Right atrium auricular region (tissue), 2 donors: ENCODE measurements around the gene GAL3ST2. TPM values are rescaled to one million over a fixed set of nuclear protein-coding genes. Genes with fewer than 3 reads are reported as not detected.

ENCODE experiments used
- DNase-seq: peaks from one replicate; pipeline ENCODE4 v3.0.0-alpha.2; 2019; ENCODE audit warnings: low spot score
- H3K27ac ChIP-seq, 2 donors: fragments of 200-600 bp; sonication (generic); 1 replicate in 1 of 2; 2 replicates in 1 of 2; pipeline ENCODE4 v1.5.1; 2016 to 2019
- H3K27me3 ChIP-seq, 2 donors: fragments of 200-600 bp; sonication (generic); one replicate each; pipeline versions ENCODE4 v1.5.1 to v1.6.0; 2017 to 2019
- H3K36me3 ChIP-seq: fragments of 200-600 bp; sonication (generic); one replicate; pipeline ENCODE4 v1.5.1; 2016
- H3K4me1 ChIP-seq, 2 donors: fragments of 200-600 bp; sonication (generic); one replicate each; pipeline versions ENCODE4 v1.5.1 to v1.6.0; 2017 to 2019
- H3K4me3 ChIP-seq, 2 donors: fragments of 200-600 bp; sonication (generic); 1 replicate in 1 of 2; 2 replicates in 1 of 2; pipeline ENCODE4 v1.5.1; 2017 to 2019; ENCODE audit warnings: mild to moderate bottlenecking in 1 of 2, moderate library complexity in 1 of 2
- H3K9me3 ChIP-seq, 2 donors: fragments of 200-600 bp; sonication (generic); one replicate each; pipeline ENCODE4 v1.5.1; 2019
- total RNA-seq, 2 donors: library from RNA; depleted of rRNA; stranded (reverse); fragments of >200 nt; gene quantifications; one replicate each; pipeline ENCODE4 v1.1.0, GENCODE V29; 2016
- TF ChIP-seq, protein P1 (sequence below), 2 donors: fragments of 200-600 bp; sonication (generic); IDR thresholded peaks; one replicate each; pipeline ENCODE4 v1.5.1; 2019; ENCODE audit warnings: antibody characterized with exemption in 2 of 2

GAL3ST2 gene
- total RNA-seq, 2 donors from 2014 or later: 0.56 to 1.1 TPM

DNA sequence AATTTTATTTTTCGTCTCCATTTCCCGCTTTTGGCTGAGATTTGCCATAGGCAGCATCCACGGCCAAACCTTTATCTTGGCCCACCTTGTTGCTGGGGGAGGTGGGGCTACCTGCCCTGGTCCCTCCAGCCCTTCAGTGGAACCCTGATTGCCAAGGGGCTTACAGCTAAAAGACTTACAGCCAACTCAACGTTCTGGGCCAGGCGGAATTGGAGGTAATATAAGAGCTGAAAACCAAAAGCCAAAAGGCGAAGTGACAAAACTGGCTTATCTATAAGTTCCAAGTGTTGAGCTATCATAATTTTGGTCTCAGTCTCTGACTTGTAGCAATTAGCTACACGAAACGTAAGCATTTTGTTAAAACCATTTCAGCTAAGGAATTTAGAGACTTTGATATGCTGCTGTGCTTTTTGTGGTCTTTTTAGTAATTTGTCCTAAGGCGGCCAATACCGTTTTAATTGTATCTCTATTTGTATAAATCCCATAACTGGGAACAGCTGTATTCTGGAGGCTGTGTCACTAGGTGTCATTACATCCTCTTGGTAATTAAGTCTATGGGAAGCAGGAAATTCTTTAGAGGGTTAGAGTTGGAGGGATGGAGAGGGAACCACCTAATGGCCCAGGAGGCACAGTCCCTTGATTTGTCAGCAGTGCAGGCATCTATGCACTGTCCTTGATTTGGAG, 58.0 kb downstream of the GAL3ST2 start:
- H3K9me3 ChIP-seq: no peaks in the 10 kb centered on the region
- no peaks in the 10 kb centered on the region for H3K36me3 ChIP-seq
- TF ChIP-seq, protein P1, sequence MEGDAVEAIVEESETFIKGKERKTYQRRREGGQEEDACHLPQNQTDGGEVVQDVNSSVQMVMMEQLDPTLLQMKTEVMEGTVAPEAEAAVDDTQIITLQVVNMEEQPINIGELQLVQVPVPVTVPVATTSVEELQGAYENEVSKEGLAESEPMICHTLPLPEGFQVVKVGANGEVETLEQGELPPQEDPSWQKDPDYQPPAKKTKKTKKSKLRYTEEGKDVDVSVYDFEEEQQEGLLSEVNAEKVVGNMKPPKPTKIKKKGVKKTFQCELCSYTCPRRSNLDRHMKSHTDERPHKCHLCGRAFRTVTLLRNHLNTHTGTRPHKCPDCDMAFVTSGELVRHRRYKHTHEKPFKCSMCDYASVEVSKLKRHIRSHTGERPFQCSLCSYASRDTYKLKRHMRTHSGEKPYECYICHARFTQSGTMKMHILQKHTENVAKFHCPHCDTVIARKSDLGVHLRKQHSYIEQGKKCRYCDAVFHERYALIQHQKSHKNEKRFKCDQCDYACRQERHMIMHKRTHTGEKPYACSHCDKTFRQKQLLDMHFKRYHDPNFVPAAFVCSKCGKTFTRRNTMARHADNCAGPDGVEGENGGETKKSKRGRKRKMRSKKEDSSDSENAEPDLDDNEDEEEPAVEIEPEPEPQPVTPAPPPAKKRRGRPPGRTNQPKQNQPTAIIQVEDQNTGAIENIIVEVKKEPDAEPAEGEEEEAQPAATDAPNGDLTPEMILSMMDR (IDR thresholded peaks at IDR 0.05): no peak
- no peak overlapping the region for H3K4me3 ChIP-seq
- no peaks in the 10 kb centered on the region for H3K4me1 ChIP-seq
- no peak for DNase-seq
- H3K27ac ChIP-seq: no peak overlapping the region
- H3K27me3 ChIP-seq: no peaks in the 10 kb centered on the region

DNA sequence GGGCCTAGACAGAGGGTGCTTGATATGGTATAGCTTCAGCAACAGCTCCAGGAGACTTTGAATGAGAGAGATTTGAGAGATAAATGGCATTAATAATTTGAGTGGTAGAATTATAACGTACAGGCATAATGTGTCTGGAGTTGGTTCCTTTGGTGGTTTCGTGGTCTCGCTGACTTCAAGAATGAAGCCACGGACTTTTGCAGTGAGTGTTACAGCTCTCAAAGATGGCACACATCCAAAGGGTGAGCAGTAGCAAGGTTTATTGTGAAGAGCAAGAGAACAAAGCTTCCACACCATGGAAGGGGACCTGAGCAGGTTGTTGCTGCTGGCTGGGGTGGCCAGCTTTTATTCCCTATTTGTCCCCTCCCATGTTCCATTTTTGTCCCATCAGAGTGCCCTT, 59.0 kb downstream of the GAL3ST2 start:
- DNase-seq: no peak
- no peaks in the 10 kb centered on the region for H3K36me3 ChIP-seq
- H3K27ac ChIP-seq: no peak overlapping the region
- no peak overlapping the region for H3K4me3 ChIP-seq
- TF ChIP-seq, protein P1 (IDR thresholded peaks at IDR 0.05): no peak
- H3K9me3 ChIP-seq: no peaks in the 10 kb centered on the region
- no peaks in the 10 kb centered on the region for H3K27me3 ChIP-seq
- H3K4me1 ChIP-seq: no peaks in the 10 kb centered on the region

DNA sequence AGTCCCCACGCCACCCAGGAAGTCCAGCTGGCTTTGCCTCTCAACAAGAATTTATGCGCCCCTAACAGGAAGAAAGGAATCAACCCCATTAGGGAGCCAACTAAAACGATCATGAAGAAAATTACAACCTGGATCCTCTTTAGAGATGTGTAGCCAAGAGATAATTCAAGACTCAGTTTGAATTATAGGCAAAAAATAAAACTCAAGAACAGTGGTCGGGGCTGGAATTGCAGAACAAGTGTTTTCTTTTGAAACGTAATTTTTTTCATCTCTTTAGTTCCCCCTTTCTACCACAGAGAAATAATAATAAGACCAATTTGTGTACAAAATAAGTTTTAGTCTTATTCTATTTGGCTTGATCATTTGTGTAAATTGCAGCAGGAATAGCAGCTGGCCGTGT, 59.7 kb downstream of the GAL3ST2 start:
- DNase-seq: no peak
- TF ChIP-seq, protein P1 (IDR thresholded peaks at IDR 0.05): no peak

DNA sequence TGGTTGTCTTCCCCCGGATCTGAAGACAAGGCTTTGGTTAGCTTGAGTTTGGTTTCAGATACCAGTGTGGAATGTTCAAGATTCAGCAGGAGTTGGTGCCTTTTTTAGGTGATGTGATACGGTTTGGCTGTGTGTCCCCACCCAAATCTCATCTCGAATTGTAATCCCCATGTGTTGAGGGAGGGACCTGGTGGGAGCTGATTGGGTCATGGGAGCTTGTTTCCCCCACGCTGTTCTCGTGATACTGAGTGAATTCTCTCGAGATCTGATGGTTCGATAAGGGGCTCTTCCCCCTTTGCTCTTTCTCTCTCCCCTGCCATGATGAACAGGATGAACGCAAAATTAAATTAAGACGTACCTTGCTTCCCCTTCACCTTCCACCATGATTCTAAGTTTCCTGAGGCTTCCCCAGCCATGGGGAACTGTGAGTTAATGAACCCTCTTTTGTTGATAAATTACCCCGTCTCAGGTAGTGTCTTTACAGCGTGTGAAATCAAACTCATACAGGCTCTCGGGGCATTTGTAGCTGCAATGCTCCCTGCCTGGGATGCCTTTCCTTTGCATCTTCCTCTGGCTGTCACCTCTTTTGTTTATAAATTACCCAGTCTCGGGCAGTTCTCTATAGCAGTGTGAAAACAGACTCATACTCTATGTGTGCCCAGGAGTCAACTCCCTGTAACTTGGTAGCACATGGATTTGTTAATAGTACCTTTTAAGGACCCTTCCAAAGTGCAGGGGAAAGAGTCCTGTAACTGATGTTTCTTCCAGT, 60.8 kb downstream of the GAL3ST2 start:
- Histone ChIP-seq H3K9me3 (no peaks in the 10 kb centered on the region), H3K27ac (no peak overlapping the region), H3K36me3 (no peaks in the 10 kb centered on the region), H3K27me3 (no peaks in the 10 kb centered on the region), H3K4me3 (no peak overlapping the region), H3K4me1 (no peaks in the 10 kb centered on the region)
- TF ChIP-seq, protein P1 (IDR thresholded peaks at IDR 0.05): no peak
- DNase-seq: no peak

More for the DNA sequence above, 59.7 kb downstream of the GAL3ST2 start:
- no peaks in the 10 kb centered on the region for H3K36me3 ChIP-seq
- no peak overlapping the region for H3K27ac ChIP-seq
- H3K4me1 ChIP-seq: no peaks in the 10 kb centered on the region
- H3K27me3 ChIP-seq: no peaks in the 10 kb centered on the region
- no peaks in the 10 kb centered on the region for H3K9me3 ChIP-seq
- H3K4me3 ChIP-seq: no peak overlapping the region

DNA sequence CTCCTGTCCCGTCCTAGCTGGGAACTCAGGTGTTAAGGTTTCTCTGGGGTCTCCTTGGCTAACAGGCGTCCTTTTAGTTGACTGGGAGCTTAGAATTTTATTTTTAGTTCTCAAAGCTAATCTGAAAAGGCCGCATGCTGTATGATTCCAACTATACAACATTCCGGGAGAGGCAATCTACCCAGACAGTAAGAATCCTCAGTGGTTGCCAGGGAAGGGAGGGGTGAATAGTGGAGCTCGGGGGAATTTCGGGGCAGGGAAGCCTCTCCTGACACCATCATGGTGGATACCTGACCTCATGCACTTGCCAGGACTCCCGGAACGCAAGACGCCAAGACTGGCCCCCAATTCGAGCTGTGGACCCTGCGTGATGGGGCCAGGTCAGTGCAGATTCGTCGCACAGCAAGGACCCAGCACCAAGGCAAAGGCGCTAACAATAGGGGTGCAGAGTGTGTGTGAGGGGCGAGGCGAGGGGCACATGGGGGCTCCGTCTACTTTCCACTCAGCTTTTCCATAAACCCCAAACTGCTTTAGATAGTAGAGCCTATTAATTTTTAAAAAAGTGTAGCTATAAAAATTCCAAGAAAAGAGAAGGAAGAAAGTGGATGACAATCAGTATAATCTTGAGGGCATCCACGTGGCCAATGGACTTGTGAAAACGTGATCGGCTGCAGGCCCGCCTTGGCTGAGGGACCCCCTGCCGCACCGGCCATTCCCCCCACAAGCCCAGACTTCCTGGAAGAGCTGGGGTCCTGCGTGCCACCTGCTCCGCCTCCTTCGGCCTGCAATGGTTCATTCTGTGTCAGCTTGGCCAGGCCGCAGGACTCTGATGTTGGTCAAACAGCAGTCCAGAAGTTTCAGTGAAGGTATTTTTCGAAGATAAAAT, 64.8 kb downstream of the GAL3ST2 start:
- no peak for DNase-seq
- Histone ChIP-seq H3K9me3 (no peaks in the 10 kb centered on the region), H3K4me1 (peaks cover 0 to 18% of the 10 kb centered on the region in 2 donors), H3K36me3 (no peaks in the 10 kb centered on the region), H3K4me3 (no peak overlapping the region), H3K27me3 (no peaks in the 10 kb centered on the region), H3K27ac (peak overlapping the region in 1 of 2 donors; percentile 73)
- TF ChIP-seq, protein P1 (IDR thresholded peaks at IDR 0.05): no peak
